ENCODE results near the gene VSIG10L.

Gene VSIG10L

DNA sequence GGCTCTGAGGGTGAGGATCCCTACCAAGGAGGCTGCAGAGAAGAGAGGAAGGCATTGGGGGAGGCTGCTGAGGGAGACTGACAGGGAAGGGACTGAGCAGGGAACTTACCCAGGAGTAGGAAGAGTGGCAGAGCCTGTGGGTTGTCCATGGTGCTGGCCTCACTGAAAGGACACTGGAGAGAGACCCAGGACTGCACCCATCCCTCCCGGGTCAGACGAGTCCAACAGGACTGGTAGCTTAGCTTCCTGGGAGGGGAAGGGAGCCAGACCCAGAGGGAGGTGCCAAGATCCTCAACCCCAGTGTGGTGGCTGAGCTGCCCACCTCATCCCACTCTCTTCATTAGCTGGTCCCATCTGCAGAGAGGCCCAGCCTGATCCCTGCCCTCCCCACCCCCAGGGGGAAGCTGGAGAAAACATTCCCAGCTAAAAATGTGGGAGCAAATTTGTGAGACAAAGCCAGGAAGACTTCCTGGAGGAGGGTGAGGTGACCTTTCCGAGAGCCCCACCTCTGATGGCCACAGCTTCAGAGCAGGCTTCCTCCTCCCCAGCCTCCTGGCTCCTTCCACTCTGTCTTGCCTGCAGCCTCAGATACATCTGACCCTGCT lies at the start of gene VSIG10L:
TSS of gene VSIG10L (minus strand) at position 164 of the 605 bp plus-strand sequence. CDS start at position 149, 15 bp downstream.
- DNase-seq (ENCODE audit: low read depth), result no peak

DNA sequence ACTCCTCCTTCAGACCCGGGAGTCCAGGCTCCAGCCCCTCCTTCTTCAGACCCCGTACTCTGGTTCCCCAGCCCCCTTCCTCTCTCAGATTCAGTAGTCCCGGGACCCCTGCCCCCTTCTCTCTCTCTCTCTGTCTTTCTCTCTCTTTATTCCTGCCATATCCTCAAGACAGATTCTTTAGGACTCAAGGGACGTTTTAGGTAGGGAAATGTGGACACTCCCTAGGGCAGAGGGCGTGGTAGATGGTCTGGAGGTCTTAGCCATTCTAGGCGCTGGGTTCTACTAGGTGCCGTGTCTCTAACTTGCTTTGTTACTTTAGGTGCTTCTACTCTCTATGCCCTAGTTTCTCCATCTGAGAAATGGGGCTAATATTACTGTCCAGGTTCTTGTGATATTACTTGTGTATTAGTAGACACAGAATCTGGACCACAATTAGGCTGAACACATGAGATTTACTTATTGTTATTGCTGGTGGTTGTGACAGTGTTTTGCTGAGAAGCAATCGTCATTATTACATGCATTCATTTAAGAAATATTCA lies 49.2 kb upstream of the VSIG10L start:
- DNase-seq (ENCODE audit: low read depth), result no peak

DNA sequence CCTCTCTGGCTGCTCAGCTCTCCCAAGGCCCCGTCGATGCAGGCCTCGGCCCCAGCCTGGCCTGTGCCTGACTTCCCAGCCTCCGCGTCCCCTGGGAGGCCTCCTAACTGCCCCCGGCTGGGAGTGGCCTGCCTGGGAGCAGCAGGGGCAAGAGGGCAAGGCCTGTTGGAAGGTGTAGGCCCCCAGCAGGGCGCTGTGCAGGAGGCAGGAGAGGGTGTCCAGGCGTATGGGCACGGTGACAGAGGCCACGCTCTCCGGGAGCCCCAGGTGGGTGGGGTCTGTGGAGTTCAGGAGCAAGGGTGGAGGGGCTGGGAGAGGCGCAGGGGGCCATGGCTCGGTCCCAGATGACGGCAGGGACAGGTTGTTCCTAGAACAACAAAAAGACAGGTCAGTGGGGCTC lies 47.2 kb upstream of the VSIG10L start:
- DNase-seq (ENCODE audit: low read depth), result no peak

DNA sequence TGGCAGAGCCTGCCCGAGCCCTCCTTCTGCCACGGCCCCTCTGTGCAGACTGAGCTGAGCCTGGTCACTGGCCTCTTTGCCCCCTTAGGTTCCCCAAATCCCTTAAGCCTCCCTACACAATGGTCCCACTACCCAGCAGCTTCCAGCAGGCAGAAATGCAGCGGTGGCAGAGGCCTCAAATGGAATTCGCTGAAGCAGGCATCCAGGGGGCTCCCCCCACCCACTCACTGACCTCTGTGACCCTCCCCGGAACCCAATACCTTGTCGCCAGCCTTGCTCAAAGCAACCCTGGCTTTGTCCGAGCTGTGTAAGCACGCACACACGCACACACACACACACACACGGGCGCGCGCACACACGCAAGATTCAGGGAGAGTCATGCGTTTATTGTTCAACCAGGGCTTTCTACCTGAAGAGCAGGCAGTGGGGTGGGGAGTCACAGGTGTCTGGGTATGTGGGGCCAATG lies 46.0 kb upstream of the VSIG10L start, which contains the start of gene LIM2:
TSS of gene LIM2 (minus strand) at position 51 of the 466 bp plus-strand sequence. CDS start 531 bp downstream, outside the sequence.
- DNase-seq (ENCODE audit: low read depth), result no peak

DNA sequence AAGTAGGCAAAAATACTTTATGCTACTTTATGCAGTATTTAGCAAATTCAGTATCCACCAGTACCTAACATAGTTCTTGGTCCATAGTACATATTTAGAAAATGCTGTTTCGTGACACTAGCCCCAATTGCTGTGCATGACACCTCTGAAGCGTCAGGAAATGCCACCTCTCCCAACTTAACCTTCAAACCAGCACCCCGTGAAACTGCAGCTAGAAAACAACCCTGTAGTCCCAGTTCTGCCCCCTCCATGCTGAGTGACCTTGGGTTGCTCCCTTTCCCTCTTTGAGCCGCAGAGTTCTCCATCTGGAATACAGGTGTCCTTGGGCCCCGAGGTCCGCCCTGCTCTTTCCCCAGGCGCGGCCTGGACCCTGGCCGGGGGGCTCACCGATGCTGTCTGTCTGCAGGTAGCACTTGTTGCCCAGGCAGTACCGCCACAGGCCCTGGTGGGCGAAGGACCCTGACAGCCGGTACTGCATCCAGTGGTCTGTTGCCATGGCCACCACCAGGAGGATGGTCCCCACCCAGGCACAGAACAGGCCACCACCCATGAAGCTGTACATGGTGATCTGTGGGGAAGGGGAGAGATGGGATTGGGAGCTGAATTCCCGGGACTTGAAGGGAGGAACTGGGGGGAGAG lies 45.1 kb upstream of the VSIG10L start:
- DNase-seq (ENCODE audit: low read depth), result no peak

DNA sequence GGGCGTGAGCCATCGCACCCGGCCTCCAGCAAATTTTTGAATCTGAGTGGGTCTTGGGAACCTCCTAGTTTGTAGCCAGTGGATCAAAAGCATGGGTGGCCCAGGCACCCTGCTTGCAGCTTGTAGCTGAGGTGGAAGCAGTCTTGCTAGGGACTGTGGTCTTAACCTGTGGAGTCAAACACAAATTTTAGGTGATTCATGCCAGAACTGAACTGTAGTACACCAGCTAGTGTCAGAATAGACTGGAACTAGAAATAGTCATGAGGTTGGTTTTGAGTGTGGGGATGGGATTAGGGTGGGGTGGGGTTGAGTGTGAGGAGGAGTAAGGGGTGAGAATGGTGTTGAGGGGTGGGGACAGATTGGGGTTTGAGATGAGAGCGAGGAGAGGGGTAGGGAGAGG lies 40.1 kb upstream of the VSIG10L start:
- DNase-seq (ENCODE audit: low read depth), result no peak

DNA sequence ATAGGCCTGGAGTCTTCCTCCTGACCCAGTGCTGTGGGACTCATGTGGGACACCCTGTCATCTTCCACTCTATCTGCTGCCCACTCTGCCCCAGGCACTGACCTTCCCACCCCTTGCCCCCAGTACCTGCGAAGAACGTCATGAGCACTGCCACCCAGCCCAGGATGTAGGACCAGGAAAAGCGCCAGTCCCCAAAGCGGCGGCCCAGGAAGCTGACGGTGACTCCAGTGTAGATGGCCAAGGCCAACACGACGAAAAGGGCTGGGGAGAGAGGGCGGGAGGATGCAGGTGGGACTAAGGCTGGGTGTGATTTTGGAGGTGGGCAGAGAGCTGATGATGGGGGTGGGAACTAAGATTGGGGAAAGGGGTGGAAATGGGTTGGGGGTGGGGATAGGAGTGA lies 38.4 kb upstream of the VSIG10L start:
- no peak for DNase-seq (ENCODE audit: low read depth)

DNA sequence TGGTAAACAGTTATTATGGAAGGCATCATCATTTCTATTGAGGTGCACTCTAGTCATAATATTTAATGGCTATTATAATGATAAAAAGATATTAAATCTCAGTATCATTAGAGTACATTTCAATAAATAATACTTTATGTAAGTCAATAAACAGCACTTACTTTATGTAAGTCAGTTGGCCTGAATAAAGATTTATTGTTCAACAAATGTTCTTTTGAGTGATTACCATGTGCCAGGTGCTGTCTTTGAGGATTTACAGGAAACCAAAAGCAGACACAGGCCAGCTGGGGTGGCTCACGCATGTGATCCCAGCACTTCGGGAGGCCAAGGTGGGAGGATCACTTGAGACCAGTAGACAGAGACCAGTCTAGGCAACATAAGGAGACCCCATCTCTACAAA lies 35.5 kb upstream of the VSIG10L start:
- no peak for DNase-seq (ENCODE audit: low read depth)

DNA sequence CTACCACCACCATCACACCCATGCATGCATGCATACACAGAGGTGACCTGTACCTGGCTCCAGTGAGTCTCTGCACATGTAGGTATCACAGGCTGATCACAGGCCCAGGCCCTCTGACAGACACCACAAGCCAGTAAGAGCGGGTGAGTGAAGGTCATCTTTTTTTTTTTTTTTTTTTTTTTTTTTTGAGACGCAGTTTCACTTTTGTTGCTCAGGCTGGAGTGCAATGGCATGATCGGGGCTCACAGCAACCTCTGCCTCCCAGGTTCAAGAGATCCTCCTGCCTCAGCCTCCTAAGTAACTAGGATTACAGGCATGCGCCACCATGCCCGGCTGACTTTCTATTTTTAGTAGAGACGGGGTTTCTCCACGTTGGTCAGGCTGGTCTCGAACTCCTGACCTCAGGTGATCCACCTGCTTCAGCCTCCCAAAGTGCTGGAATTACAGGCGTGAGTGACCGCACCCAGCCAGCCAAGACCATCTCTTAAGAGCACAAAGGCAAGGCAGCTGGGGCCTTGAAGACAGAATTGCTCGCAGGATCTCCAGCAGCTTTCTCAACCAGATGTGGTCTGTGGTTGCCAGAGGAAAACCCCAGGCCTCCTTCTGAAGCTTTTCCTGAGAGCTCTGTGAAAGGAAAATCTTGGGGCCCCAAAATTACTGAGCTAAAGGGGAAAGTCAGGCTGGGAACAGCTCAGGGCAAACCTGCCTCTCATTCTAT lies 33.7 kb upstream of the VSIG10L start:
- no peak for DNase-seq (ENCODE audit: low read depth)

DNA sequence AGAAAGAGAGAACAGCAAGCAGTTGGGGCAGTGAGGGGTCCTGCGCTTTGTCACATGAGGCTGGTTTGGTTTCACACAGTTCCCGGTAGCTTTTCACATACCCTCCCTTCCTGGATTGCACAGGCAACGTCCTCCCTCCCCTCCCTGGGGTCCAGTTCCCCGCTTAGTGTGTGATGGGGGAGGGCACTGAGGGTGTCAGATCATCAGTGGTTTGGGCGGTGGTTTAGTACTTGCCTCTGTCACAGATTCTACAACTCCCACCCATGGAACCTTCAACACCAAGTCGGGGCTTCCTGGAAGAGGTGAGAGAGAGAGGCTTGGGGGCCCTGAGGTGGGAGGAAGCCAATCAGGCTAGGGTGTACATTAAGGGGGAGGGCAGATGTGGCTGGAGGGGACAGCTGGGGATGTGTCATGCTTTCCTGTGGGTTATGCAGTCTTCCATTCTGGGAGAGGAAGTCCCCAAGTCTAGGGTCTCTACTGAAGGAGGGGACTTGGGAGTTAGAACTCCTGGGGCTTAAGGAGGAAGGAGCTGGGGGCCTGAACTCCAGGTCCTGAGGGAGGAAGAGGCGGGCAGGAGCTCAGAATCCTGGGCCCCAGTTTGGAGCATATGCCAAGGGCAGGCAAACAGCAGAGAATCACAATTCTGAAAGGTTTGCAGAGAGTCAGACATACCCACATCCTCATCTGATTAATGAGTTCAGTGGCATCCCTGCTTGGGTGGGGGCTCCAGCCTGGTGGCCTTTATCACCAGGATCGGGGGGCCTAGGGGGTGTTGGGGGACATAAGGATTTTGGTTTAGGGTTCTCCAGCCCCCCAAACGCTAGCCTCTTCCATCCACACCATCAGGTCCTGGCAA lies 30.9 kb upstream of the VSIG10L start, which contains the start of gene NKG7:
TSS of gene NKG7 (minus strand) at position 6 of the 856 bp plus-strand sequence. CDS start 119 bp downstream, outside the sequence.
- DNase-seq (ENCODE audit: low read depth), result peak; percentile 46

DNA sequence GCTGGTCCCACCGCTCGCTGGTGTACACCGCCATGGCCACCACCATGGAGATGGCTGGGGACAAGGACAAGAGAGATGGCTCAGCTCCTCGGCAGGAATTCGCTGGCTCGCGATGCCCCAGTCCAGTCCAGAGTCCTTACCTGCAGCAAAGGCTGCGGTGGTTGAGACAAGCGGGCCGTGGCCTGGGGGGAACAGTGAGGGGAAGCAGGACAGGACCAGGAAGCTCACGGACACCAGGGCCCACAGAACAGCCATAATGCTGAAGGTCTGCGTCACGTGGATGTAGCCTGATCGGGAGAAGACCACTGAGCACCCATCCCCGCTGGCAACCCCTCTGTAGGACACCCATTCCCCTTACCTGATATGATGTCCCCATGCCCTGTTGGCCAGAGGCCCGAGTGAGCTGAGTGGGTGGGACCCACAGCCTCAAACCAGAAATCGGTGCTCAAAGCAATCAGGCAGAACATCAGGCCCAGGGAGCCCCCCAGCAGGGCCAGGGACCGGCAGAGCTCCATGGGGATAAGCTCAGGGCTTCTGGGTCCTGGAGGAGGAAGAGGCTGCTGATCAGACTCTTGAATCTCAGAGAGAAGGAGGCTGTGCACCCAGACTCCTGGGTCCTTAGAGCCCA lies 30.2 kb upstream of the VSIG10L start:
- DNase-seq (ENCODE audit: low read depth), result no peak

DNA sequence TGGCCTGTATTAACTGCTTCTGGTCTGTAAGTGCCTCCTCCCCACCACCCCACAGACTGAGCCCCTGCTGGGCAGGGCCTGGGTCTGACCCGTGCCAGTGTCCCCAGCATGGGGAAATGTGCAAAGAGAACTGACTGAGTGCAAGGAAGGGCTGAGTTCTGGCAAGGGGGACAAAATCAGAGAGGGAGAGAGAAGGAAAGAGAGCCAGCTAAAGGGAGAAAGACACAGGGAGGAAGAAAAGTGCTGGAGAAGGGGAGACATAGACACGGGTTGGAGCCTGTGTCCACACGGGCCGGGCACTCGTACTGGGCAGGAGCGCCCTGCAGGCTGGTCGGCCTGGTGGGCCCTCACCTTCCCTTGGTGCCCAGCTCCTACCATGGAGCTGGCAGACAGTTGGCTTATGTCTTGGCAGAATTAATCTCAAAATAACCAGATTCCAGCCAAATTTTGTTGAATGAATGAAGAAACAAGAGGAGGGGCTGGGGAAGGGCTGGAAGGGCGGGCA lies 29.3 kb upstream of the VSIG10L start:
- no peak for DNase-seq (ENCODE audit: low read depth)

DNA sequence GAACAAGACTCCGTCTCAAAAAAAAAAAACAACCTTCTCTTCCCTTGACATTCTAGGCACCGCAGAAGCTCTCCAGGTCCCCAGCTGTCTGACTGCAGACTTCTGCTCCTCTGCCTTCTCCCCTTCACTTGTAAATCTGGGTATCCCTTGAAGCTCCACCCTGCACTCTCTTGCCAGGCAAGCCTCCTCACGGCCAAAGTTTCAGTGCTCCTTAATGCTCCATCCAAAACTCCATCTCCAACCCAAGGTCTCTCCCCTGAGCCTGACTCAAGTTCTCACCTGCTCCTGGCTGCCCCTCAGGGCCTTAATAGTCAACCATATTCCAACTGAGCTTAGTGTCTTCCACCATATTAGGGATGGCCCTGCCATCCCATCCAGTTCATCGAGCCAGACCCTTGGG lies 28.3 kb upstream of the VSIG10L start:
- DNase-seq (ENCODE audit: low read depth), result no peak

DNA sequence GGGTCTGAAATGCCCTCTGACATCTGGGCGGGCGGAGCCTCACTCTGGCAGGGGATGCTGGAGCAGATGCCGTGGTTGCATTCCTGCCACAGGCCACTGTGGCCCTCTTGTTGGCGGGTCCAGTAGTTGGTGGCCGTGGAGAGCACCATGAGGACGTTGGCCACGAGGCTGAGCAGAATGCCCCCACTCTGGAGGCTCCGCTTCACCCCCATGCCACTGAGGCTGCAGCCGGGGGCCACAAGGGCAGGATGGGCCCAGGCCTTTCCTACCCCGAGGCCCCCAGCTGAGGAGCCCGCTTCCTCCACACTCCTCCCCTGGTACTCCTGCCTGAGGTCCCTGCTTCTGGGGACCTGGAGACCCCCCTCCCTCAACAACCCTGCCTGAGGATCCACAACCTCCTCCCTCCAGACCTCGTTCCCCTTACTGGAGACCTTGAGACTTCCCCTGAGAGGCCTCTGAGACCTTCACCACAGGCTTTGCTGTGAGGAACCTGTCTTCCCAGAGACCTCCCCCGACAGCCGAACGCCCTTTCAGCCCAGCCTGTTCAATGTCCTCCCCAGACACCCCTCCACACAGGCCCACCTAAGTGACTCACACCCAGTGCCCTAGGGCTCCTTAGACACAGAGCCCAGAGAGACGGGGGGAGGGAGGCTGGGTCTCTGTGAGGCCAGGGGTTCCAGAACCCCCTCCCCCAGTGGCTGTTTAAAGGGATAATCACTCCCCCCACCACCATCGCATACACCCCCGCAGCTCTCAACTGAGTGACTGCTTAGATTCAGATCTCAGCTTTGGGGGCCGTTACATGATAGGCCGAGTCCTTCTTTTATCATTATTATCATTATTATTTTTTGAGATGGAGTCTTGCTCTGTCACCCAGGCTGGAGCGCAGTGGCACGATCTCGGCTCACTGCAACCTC lies 26.7 kb upstream of the VSIG10L start, which contains the start of gene CLDND2:
TSS of gene CLDND2 (minus strand) at position 638 of the 917 bp plus-strand sequence. CDS start at position 212, 426 bp downstream.
- DNase-seq (ENCODE audit: low read depth), result no peak

DNA sequence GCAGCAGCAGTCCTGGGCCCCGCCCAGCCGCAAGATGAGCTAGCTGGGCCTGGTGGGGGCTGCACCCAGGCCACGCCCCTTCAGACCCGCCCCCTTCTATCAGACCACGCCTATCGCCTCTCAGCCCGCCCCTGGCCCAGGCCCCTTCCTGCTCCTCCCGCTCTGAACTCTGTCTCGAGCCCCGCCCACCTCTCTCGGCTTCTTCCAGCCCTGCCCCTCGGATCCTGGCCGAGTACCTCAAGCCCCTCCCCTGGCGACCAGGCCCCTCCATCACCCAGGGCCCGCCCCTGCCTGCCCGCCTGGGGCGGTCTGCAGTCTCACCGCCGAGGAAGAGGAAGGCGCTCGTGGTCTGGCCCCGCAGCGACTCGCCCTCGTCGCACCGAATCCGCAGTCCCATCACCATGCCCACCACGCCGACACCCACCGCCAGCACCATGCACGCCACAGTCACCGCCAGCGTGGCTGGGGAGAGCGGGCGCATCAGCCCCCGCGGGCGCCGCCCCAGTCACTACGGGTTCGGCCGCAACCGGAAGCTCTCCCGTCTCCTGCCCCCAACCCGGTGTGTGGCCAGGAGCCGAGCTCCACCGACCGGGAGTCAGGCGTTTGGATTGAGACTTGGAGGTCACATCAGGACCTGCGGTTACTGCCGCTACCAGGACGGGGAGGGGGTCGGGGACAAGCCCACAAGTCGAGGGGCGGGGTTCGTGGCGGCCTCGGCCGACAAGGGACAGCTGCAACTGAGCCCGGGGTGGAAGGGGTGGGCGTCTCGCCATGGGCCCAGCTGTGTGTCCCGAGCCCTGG lies 25.8 kb upstream of the VSIG10L start:
- peak; percentile 89 for DNase-seq (ENCODE audit: low read depth)

DNA sequence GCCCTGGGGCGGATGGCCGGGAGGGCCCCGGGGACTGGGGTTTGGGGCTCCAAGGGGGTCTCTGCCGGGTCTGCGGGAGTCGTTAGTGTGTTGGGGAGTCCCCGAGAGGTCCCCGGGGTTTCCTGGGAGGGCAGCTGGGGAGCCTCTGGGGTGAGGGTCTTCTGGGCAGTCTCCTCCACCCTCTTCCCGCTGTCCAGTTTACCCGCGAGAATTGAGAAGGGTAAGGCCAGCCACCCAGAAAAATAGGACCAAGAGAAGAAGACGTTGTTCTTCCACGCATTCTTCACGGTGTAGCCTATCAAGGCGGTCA lies 25.3 kb upstream of the VSIG10L start:
- DNase-seq (ENCODE audit: low read depth), result no peak

DNA sequence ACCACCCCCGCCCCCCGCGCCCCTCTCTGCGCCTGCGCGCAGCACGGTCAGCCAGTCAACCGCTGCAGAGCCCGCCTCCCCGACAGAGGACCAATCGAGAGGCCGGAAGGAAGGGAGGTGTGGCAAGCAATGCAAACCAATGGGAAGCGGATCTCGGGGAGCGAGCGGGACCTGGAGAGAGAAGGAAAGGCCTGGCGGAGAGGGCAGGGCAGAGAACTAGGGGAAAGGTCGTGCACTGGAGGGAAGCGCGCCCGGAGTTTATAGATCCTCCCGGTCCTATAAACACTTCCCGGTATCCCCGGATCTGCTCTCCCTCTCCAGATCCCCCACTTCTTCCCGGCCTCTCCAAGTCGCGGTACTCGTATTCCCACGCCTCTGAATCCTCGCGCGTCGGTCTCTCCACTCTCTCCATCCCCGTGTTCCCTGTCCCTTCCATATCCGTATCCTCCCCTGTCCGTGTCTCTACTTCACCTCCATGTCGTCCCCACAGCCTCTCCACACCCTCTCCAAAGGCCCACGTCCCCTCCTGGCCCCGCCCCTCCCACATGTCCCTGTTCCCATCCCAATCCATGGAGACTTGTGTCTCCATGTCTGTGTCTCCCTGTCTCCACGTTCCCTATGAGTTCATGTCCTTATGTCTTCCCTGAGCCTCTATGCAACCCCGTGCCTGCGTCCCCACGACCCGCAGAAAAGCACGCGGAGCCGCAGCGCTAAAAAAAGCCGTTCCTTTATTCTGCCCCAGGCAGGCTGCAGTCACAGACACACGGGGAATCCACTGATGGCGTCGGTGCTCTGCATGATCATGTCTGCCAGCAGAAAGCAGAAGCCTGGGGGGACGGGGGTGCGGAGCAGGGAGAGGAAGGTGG lies 24.7 kb upstream of the VSIG10L start:
- DNase-seq (ENCODE audit: low read depth), result peak; percentile 83

DNA sequence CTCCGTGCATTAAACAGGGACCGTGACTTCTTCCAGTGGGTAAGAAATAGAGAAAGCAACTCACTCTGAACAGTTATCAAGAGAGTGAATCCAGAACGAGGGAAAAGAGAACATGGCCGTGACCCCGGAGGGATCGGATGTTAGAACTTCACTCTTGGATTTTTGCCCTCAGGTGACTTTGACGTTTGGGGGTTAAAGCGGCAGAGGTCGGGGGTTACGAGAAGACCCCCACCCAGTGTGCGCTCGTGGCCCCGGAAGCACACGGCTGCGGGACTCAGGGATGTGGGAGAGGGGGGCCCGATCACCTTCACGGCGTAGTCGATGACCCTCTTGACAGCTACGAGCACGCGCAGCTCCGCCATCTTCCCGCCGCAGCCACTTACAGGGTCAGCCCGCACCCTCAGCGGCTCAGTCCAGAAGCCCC lies 24.0 kb upstream of the VSIG10L start, which contains the start of gene ETFB:
TSS of gene ETFB (minus strand) at position 424 of the 424 bp plus-strand sequence. CDS start at position 362, 62 bp downstream.
- DNase-seq (ENCODE audit: low read depth), result no peak
